ES-I3 (cell line): Measurements from ENCODE around the gene ENTR1.

ENCODE experiments used
- H3K36me3 ChIP-seq: 2 replicates; pipeline ENCODE4 v1.6.1; 2013; ENCODE audit warnings: mild to moderate bottlenecking, low read length, control low read depth, moderate library complexity; ENCODE audit not compliant: insufficient read depth
- H3K4me1 ChIP-seq: 2 replicates; pipeline ENCODE4 v1.6.1; 2013; ENCODE audit warnings: mild to moderate bottlenecking, control low read depth, low read length; ENCODE audit not compliant: insufficient read depth
- H3K9ac ChIP-seq: 2 replicates; pipeline ENCODE4 v1.6.1; 2013; ENCODE audit warnings: low read depth, mild to moderate bottlenecking, low read length, moderate library complexity
- H3K9me3 ChIP-seq: 2 replicates; pipeline ENCODE4 v1.6.1; 2013; ENCODE audit warnings: mild to moderate bottlenecking, low read length, moderate library complexity; ENCODE audit not compliant: control insufficient read depth, insufficient read depth

The ENTR1 gene

GRCh38 chr9:136363949-136364748 lies 46.3 kb downstream of the ENTR1 start:
- H3K9ac ChIP-seq: peak overlapping the region; percentile 85; the same call in 1 of the 2 replicates
- H3K9me3 ChIP-seq: no peaks in the 10 kb centered on the region
- H3K36me3 ChIP-seq: no peaks in the 10 kb centered on the region
- H3K4me1 ChIP-seq: peaks cover 4% of the 10 kb centered on the region; the same call in 1 of the 2 replicates

DNA sequence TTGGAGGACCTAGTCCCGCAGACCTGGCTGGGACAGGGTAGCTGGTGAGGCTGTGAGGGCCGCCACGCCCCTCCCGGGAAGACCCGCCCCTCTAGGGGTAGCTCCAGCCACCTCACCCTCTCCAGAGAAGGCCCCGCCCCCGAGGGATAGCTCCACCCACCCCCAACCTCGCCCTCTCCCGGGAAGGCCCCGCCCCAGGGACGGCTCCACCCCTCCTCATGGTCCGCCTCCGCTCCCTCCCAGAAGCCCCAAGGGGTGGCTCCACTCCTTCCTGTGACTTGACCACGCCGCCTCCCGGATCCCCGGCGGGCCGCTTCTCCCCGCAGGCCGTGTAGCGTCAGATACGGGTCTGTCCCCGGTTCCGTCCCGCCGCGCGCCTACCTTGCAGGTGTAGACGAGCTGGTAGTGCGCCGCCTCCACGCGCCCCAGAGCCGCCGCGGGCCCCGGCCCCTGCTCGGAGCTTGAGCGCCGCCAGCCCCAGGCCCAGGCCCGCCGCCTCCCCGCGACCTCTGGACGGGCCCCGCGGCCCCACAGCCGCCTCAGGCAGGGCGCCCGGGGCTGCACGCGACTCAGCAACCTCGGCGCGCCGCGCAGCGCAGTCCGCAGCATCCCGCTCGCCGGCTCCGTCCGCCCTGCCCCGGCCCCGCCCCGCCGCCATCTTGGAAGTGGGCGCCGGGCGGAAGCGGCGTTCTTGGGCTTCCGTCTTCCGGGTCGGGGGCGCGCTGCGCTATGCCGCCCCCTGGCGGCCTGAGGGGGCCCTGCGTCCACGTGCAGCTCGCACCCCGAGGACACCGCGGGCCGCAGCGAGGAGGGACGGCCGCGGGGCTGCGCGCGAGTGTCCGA lies 47.1 kb downstream of the ENTR1 start, which contains the start of gene DNLZ:
Gene DNLZ, minus strand, starts transcription at position 639 of the 843 bp plus-strand sequence. Its CDS starts 30 bp downstream, at position 609.
- no peaks in the 10 kb centered on the region for H3K9me3 ChIP-seq
- peaks cover 4% of the 10 kb centered on the region; the same call in 1 of the 2 replicates for H3K4me1 ChIP-seq
- H3K36me3 ChIP-seq: no peaks in the 10 kb centered on the region
- H3K9ac ChIP-seq: peak within 1 kb of the TSS; percentile 85

DNA sequence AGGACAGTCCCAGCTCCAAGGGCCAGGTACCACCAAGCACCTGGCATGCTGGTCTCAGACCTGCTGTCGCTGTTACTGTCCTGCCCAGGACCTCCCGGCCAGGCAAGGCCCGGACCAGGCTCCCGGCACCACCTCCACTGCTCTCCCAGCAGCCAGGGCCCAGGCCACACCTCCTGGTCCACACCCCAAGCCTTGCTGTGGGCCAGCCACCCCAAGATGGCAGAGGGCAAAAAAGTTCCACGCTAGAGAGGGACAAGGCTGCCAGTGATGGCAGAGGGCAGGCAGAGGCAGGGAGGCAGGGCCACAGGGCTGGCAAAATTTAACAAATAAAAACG lies 48.0 kb downstream of the ENTR1 start:
- H3K9me3 ChIP-seq: no peaks in the 10 kb centered on the region
- H3K36me3 ChIP-seq: no peaks in the 10 kb centered on the region
- H3K4me1 ChIP-seq: peaks cover 4% of the 10 kb centered on the region; the same call in 1 of the 2 replicates
- no peak overlapping the region for H3K9ac ChIP-seq

- Histone ChIP-seq H3K9me3 (no peaks in the 10 kb centered on the region), H3K4me1 (peaks cover 4% of the 10 kb centered on the region; the same call in 1 of the 2 replicates), H3K9ac (no peak overlapping the region), H3K36me3 (no peaks in the 10 kb centered on the region)
Observed at GRCh38 chr9:136361754-136362449, 48.5 kb downstream of the ENTR1 start.

DNA sequence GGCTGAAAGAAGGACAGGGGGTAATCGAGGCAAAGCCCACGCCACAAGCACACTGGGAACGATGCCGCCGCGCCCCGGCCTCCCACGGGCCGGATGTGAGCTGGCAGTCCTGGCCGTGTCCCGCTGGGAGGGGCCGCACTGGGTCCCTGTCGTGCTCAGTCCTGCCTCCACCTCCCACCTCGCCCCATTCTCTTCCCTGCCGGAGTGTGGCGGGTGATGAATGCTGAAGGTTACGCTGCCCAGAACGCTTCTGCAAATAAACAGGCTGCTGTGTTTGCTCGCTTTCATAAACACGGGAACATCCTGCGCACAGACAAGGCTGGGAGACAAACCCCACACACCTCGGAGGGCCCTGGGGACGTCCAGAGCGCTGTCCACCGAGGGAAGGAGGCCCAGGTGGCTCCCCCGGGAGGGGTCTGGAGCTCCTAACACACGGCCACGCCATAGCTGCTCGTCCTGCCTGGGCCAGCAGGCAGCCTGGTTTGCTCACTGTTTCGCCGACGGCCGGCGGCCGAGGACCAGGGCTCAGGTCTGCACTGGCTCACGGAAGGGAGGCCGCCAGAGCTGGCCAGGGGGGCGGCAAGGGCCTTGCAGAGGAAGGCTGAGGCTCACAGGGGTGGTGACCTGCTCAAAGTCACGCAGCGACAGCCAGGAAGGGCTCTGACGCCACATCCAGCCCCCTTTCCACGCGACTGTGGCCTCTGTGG lies 49.2 kb downstream of the ENTR1 start:
- Histone ChIP-seq H3K36me3 (no peaks in the 10 kb centered on the region; the same call in 1 of the 2 replicates), H3K9ac (no peak overlapping the region), H3K4me1 (peaks cover 4% of the 10 kb centered on the region; the same call in 1 of the 2 replicates), H3K9me3 (no peaks in the 10 kb centered on the region)

DNA sequence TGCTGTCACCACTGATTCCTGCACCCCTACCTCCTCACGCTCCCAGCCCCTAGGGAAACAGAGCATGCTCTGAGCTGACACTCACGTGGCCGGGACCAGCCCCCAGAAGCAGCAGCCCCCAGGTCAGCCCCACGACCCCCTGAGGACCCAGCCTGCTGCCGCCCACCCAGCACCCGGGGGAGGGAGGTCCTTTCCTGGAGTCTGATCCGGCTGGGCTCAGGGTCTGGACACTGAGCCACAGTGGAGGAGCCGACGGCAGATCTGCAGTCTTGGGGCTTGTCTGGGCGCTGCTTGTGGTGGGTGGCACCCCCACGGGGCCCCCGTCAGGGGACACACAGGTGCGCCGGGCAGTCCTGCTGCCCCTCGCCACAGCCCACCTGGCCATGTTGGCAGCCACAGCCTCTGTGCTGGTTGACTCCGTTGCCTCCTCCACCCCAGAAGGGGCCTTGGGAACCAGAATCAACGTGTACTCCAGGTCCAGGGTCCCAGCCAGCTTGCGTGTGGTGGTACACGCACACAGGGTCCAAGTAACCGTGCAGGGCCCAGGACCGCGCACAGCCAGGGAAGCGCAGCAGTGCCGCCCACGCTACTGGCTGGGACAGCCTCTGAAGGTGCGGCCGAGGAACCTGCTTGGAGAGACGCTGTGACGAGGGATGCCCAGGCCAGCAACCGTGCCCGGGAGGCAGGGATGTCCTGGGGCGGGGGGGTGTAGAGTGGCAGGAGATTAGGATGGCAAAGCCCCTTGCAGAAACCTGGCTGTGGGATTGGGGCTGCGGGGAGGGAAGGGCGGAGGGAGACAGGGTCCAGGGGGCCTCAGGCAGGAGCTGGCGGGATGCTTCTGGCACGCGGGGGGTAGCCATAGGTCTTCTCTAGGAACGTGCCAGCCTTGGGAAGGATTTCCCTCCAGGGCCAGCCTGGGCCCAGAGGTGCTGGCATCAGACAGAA lies 50.4 kb downstream of the ENTR1 start:
- Histone ChIP-seq H3K36me3 (no peaks in the 10 kb centered on the region; the same call in 1 of the 2 replicates), H3K9ac (no peak overlapping the region), H3K4me1 (peaks cover 4% of the 10 kb centered on the region; the same call in 1 of the 2 replicates), H3K9me3 (no peaks in the 10 kb centered on the region)

GRCh38 chr9:136358888-136359287 lies 51.5 kb downstream of the ENTR1 start:
- Histone ChIP-seq H3K36me3 (no peaks in the 10 kb centered on the region; the same call in 1 of the 2 replicates), H3K4me1 (peaks cover 4% of the 10 kb centered on the region; the same call in 1 of the 2 replicates), H3K9ac (no peak overlapping the region), H3K9me3 (no peaks in the 10 kb centered on the region)

GRCh38 chr9:136358016-136358415 lies 52.4 kb downstream of the ENTR1 start:
- H3K9me3 ChIP-seq: no peaks in the 10 kb centered on the region
- peaks cover 4% of the 10 kb centered on the region; the same call in 1 of the 2 replicates for H3K4me1 ChIP-seq
- H3K36me3 ChIP-seq: no peaks in the 10 kb centered on the region; the same call in 1 of the 2 replicates
- no peak overlapping the region for H3K9ac ChIP-seq

DNA sequence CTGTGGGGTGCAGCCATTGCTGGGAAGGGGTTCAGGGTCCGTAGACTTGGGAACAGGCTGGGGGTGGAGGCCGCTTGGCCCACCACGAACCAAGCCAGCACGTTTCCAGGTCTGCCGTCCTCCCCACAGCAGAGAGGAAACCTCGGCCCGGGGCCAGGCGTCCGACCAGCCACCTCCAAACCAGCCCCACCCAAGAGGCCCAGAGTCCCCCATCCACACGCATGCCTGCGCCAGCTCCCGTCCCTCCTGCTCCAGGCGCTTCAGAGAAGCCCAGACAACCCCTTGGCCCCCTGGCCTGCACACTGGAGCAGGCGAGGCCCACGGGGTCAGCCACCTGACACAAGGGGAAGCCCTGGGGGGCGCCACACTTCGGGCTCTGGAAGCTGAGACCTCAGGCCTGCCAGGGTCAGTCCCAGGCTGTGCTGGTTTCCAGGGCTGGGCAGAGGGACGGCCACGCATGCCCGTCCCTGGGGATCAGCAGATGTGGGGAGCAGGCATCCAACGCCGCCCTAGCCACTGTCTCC lies 53.1 kb downstream of the ENTR1 start:
- Histone ChIP-seq H3K36me3 (no peaks in the 10 kb centered on the region; the same call in 1 of the 2 replicates), H3K9ac (no peak overlapping the region), H3K4me1 (no peaks in the 10 kb centered on the region), H3K9me3 (no peaks in the 10 kb centered on the region)

GRCh38 chr9:136355616-136356557 lies 54.5 kb downstream of the ENTR1 start:
- Histone ChIP-seq H3K9me3 (no peaks in the 10 kb centered on the region), H3K9ac (no peak overlapping the region), H3K36me3 (no peaks in the 10 kb centered on the region; the same call in 1 of the 2 replicates), H3K4me1 (no peaks in the 10 kb centered on the region)

DNA sequence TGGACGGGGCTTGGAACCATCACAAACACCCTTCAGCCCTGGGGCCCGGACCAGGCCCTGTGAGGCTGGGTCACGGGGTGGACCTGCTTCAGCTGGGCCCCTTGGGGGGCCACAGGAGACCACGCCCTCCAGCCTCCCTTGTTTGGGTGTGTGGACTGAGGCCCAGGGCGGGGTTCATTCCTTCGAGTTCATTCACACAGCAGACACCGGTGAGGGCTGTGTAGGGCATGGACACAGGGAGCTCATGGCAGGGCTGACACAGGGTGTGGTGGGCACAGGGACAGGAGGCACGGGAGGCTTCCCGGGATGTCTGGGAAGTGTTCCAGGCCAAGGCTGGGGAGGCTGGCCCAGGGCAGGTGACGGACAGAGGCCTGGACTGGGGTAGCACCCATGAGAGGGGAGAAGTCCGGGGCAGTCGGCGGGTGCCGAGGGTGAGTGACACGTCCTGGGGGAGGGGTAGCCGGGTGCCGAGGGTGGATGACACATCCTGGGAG lies 55.8 kb downstream of the ENTR1 start:
- no peak overlapping the region for H3K9ac ChIP-seq

More for the DNA sequence above, 55.8 kb downstream of the ENTR1 start:
- no peaks in the 10 kb centered on the region for H3K9me3 ChIP-seq
- H3K4me1 ChIP-seq: no peaks in the 10 kb centered on the region
- H3K36me3 ChIP-seq: no peaks in the 10 kb centered on the region; the same call in 1 of the 2 replicates
